Subcutaneous adipose tissue (tissue), 4 donors: Measurements from ENCODE around the gene SHMT2. TPM values are rescaled to one million over a fixed set of nuclear protein-coding genes. Genes with fewer than 3 reads are reported as not detected.

Experiments used
- CTCF ChIP-seq: fragments of 450-650 bp; IDR thresholded peaks from one replicate; pipeline ENCODE4 v1.5.1; 2016; ENCODE audit warnings: low read depth, mild to moderate bottlenecking, control low read depth, antibody characterized with exemption, moderate library complexity
- total RNA-seq, 4 donors: library from RNA; depleted of rRNA; stranded (reverse); fragments of >200 nt; gene quantifications; one replicate each; pipeline ENCODE4 v1.1.0, GENCODE V29; 2016

SHMT2 gene
- total RNA-seq, 4 donors from 2014 or later = 19.1 to 41.6 (median 32.7) TPM

- TF ChIP-seq CTCF = no peak
These were observed 6.2 kb downstream of the SHMT2 start for GRCh38 chr12:57235728-57236131.

- TF ChIP-seq CTCF = no peak
These were observed 6.9 kb downstream of the SHMT2 start for GRCh38 chr12:57236201-57236924.

DNA sequence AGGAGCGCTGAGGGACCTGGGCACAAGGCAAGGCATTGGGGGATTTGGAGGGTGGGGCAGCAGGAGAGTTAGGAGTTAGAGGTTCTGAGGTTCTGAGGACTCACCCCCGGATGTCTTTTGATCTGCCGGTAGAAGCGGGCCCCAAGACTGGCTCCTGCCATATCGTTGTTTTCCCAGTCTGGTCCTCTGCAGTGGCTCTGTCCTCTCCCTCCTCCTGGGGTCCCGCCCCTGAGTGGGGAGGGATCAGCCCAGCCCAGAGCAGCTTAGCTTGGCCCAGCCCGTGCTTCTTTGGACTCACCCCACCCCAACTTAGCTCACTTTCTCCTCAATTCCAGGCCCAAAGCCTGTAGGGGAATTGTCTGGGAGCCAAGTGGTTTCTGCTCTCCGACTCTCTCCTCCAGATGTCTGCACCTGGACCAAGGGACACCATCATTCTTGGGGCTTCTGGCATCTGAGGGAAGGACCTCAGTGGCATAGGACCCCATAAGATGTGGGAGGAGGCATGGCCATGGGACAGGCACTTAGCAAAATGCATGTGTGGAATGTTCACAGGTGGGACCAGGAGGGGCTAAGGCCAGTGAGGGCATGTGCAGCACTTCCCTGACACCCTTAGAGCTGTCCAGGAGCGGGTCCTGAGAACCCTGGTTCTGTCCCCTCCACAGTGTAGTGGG is 7.5 kb downstream of the SHMT2 start:
- no peak for TF ChIP-seq CTCF

DNA sequence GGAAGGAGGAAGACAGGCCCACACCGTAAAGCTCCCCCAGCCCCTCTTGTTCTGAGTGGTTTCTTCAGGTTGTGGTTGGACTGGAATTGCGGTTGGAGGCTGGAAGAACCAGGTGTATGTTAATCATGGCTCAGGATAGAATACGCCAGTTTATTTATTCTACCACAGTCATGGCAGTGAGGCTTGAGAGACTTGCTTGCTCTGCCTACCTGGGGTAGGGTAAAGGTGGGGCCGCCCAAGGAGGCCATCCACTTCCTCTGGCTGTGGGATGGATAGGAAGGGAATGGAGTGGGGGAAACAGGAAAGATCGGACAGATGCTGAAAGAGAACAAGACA is 8.1 kb downstream of the SHMT2 start:
- no peak for TF ChIP-seq CTCF

DNA sequence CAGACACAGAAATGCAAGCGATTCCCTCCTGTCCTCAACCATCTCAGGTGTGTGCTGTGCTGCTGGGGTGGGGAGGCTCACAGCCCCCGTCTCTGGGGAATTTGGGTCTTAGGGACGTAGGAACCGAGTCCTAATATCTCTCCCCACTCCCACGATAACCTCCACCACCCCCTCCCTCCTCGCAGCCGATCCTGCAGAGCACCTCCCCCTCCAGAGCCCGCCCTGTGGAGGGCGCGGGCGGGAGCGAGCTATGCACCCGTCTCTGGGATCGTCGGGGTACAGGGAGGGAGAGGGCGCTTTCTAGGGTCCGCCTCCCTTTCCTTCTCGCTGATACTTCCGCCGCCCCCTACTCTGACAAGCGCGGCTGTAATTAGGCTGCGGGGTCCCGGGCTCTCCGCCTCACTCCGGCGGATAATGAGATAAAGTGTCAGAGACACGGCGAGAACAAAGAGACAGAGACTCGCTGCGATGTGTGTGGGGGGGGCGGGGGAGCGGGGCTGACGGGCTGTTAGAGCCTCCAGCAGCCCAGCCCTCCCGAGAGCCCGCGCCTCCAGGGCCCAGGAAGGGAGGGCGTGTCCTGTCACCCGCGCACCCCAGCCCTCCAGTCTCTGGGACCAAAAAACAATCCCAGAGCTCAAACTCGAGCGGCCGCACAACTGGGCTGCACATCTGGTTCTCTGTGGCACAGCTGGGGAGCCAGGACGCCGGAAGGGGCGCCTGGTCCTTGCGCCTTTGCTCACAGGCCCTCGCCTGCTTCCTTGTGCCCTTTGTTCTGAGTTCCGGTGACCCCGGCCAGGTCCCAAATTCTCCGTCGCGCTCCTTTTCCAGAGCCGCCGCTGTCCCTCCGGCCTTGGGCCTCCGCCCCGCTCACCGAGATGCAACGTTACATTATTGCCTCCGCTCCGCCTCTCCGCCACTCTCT is 8.7 kb downstream of the SHMT2 start:
- no peak for TF ChIP-seq CTCF

DNA sequence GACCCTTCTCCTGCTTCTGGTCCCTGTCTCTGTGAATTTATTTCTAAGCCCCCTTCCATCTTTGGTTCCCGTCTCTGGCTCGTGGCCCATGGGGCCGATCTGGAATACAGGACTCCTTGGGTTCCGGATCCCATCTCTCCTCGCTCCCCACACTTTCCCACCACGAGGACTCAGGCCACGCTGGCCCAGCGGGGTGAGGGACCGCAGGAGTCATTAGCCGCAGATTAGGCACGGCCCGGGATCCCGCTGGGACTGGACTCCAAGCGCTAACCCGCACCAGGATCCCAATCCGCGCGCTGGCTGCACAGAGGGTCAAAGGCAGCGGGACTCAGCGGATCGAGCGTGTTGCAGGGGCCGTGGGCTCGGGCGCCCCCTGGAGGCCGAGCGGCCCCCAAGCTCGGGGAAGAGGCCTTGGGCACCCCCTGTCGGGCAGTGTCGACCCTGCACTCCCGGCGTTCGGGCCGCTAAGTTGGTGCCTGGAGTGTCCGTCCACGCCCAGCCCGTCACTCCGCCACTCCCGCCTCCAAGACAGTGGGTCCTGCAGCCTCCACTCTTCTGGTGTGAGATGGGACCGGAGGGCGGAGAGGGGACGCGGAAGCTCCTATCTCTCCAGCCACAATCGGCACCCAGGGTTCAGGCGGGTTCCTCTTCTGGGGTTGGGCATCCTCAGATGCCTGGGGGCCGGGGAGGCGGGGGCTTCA is 9.5 kb downstream of the SHMT2 start:
- TF ChIP-seq CTCF = no peak
